ENCODE results near the gene PRDM16.

DNA sequence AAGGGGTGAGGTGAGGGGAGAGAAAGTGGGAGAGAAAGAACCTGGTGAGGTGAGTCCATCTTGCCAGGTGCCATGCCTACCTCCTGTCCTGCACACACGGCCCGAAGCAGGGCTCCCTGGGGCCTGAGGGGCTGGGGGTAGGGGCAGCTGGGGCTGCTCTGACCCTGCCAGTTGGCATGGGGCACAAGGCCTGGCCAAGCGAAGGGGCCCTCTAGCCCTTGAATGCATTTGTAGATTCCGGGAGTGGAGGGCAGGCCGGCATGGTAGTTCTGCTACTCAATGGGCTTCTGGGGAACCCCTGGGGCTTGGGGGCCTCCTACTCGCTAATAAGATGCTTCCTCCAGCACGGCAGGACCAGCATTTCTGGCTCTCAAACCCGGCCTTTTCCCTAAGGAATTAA is 3.6 kb upstream of the PRDM16 start:
- no peak for TF ChIP-seq ZFX (IDR thresholded peaks at IDR 0.05)
- TF ChIP-seq, protein P1, sequence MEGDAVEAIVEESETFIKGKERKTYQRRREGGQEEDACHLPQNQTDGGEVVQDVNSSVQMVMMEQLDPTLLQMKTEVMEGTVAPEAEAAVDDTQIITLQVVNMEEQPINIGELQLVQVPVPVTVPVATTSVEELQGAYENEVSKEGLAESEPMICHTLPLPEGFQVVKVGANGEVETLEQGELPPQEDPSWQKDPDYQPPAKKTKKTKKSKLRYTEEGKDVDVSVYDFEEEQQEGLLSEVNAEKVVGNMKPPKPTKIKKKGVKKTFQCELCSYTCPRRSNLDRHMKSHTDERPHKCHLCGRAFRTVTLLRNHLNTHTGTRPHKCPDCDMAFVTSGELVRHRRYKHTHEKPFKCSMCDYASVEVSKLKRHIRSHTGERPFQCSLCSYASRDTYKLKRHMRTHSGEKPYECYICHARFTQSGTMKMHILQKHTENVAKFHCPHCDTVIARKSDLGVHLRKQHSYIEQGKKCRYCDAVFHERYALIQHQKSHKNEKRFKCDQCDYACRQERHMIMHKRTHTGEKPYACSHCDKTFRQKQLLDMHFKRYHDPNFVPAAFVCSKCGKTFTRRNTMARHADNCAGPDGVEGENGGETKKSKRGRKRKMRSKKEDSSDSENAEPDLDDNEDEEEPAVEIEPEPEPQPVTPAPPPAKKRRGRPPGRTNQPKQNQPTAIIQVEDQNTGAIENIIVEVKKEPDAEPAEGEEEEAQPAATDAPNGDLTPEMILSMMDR (conservative IDR thresholded peaks at IDR 0.05): no peak

Measured in C4-2B (cell line).